Epidermal melanocyte (primary cell): ENCODE measurements around the gene OR11A1.

ENCODE experiments used
- DNase-seq: peaks from one replicate; pipeline ENCODE4 v3.0.0; 2011; ENCODE audit warnings: low spot score; ENCODE audit not compliant: insufficient read length

Gene OR11A1, protein sequence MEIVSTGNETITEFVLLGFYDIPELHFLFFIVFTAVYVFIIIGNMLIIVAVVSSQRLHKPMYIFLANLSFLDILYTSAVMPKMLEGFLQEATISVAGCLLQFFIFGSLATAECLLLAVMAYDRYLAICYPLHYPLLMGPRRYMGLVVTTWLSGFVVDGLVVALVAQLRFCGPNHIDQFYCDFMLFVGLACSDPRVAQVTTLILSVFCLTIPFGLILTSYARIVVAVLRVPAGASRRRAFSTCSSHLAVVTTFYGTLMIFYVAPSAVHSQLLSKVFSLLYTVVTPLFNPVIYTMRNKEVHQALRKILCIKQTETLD

DNA sequence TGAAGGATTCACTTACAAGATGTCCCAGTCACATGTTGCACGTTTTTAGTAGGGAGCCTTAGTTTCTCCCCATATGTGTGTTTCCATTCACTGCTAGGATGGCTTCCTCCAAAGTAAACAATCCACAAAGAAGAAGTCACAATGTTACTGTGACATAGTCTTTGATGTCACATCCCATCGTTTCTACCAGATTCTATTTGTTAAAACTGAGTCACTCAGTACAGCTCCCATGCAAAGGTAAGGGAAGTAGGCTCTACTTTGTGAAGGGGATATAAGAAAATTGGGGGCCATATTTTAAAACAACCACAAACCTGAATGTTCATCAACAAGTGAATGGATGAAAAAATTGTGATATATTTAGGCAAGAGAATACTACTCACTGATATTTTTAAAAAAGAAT lies at the start of gene OR11A1, which contains the start of gene OR2H1:
Gene OR11A1 (minus strand): TSS at position 101 of the 400 bp plus-strand sequence. CDS start 29,430 bp downstream, outside the sequence.
Gene OR2H1 (plus strand): TSS at position 185 of the 400 bp plus-strand sequence. CDS start 4,615 bp downstream, outside the sequence.
- no peak for DNase-seq

GRCh38 chr6:29506446-29507067 lies 49.7 kb upstream of the OR11A1 start:
- DNase-seq, result no peak

DNA sequence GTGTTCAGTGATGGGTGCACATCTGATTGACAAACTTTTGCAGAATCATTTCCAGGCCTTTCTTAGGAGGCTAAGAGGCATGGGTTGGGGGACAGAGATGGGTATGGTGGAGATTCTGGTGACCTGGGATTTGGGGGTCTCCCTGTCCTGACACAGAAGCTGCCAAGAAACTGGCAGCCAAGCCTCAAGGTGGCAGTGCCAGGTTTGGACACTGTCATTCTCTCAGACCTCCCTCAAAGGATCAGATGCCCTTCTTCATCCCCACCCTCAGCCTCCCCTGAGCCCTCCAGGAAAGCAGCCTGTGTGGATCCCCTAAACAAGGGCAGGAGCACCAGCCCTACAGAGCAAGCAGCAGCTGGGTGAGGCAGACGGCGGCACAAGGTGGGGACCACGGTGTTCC lies 48.9 kb upstream of the OR11A1 start:
- DNase-seq, result no peak

GRCh38 chr6:29504961-29505360 lies 48.1 kb upstream of the OR11A1 start:
- no peak for DNase-seq

DNA sequence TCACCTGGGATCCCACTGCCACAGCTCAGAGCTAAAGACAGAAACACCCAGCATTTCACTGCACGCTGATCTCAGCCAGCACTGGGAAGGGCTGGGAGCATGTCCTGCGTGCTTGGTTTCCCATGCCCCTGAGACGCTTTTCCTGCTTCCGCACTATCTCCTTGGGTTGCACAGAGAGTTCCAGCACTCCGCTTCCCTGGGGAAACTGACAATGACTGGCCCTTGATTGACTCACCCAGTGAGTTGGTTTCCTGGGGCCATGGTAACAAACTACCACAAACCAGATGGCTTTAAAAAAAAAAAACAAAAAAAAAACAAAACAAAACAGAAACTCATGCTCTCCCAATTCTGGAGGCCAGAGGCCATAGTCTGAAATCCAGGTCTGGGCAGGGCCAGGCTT lies 45.7 kb upstream of the OR11A1 start:
- DNase-seq, result no peak

- DNase-seq, result no peak
These were observed 45.3 kb upstream of the OR11A1 start for GRCh38 chr6:29502181-29502580.

- no peak for DNase-seq
These were observed 44.2 kb upstream of the OR11A1 start for GRCh38 chr6:29501106-29501505.

- DNase-seq, result no peak
These were observed 43.7 kb upstream of the OR11A1 start for GRCh38 chr6:29500594-29500993.

DNA sequence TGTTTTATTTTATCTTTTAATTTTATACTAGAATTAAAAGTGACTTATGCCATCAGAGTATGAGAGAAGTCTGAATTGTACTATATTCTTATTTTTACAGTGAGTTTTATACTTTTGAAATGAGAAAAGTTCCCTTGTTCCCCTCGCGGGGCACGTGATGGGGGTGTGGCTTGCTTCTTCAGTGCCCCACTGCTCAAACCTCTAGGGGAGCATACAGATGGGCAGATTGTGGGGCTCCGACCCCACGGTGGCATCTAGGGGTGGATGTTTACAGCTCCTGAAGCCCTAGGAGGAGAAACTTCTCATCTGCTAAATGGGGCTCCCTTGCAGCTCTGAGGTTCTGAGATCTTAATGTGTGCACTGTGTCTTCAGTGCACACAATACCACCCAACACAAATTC lies 42.8 kb upstream of the OR11A1 start:
- no peak for DNase-seq

DNA sequence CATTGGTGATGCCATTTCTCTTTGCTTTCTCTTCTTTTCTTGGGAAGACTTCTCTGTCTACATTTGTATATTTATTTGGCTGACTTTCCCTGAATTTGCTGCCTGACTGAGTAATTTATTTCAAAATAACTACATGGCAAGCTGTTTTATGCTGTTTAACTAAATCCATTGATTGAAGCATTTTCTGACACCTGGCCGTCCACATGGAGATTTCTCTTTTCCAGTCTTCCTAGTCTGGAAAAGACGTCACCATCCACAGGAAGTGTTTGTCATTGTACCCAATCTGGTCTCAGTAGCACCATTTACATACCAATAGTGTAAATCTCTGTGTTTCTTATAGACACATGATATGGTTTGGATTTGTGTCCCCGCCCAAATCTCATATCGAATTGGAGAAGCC lies 40.1 kb upstream of the OR11A1 start:
- no peak for DNase-seq

- DNase-seq, result no peak
These were observed 38.7 kb upstream of the OR11A1 start for GRCh38 chr6:29495571-29495970.

GRCh38 chr6:29494131-29494530 lies 37.3 kb upstream of the OR11A1 start:
- DNase-seq, result no peak

GRCh38 chr6:29493261-29493660 lies 36.4 kb upstream of the OR11A1 start:
- no peak for DNase-seq

DNA sequence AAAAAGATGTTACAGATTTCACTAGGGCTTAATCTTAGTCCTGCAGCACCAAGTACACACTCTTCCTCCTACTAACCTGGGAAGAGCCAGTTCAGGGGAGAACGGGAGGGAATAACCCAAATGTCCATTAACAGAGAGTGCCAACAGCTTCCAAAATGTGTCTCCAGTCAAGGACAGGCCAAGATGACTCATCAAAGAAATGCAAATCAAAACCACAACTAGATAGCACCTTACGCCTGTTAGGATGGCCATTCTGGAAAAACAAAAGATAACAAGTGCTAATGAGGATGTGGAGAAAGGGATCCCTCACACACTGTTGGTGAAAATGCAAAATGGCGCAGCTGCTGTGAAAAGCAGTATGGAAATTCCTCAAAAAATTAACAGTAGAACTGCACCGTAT lies 34.7 kb upstream of the OR11A1 start:
- DNase-seq, result no peak

DNA sequence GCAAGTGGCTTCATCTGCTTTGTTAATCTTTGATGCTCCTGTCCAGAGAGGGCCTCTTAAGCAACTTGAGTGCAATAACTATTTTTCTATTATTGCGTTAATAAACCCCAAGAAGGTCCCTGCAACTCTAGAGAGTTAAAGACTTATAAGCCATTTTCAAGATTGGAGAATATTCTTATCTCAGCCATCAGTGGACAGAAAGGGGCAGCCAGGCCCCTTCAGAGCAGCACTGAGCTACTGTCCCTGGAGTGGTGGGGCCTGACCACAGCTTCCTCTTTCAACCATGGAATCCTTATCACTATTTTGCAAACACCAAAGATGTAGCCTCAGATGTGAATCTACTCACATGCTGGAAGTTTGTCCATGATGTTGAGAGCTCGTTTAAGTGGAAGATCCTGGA lies 33.7 kb upstream of the OR11A1 start:
- no peak for DNase-seq

DNA sequence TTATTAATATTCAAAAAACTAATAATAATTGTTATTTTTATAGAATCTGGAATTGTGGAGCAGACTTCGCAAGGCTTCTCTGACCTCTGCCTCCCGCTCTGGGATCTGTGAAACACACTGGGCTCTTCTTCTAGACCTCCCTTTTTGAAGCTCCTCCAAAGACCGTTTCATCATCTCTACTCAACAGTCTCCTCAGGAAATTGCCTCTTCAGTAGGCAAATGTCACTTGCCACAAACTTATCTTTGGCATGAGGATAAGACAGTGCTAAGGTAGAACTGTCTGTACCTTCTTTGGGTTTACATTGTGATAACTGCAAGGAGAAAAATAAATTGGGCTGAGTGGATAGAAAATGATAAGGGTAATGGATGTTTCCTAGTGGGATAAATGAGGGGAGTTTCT lies 33.2 kb upstream of the OR11A1 start:
- no peak for DNase-seq

DNA sequence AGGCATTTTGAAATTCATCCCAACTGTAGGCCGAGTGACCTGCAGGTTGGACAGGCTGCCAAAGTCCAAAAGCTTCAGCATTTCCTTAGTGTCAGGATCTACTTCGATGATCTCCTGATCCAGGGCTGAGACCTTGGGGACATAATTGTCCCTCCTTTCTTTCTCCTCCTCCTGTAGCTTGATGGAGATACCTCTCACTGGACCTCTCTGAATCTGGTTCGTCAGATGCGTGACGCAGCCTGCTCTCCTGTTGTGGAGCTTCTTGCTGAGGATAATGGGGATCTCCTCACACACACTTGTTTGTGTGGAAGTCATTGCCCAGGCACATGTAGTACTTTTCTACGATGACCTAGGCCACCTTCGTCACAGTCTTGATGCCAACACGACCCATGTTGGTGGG lies 32.4 kb upstream of the OR11A1 start:
- no peak for DNase-seq

- no peak for DNase-seq
These were observed 32.0 kb upstream of the OR11A1 start for GRCh38 chr6:29488874-29489273.

GRCh38 chr6:29487660-29488059 lies 30.8 kb upstream of the OR11A1 start, which contains the start of gene MAS1L:
TSS of gene MAS1L (minus strand) at chr6:29487956. CDS start at chr6:29487902, 54 bp downstream.
- no peak for DNase-seq

DNA sequence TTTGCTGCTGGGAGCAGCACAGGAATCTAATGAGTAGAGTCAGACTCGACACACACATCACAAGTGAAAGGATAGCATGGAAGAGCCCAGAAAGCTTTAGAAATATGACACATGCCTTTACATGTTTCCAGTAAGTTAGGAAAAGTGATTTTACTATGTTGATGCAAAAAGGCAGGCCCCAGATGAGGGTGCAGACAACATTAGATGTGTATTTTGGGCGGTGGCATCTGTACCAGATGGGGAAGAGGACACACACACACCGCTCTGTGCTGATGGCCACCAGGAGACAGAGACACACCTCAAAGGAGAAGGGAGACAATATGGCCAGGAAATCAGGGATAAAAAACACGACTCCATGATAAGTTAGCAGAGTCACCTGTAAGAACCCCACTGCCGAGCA lies 30.3 kb upstream of the OR11A1 start:
- DNase-seq, result no peak

- DNase-seq, result no peak
These were observed 29.7 kb upstream of the OR11A1 start for GRCh38 chr6:29486577-29486976.

- DNase-seq, result no peak
These were observed 26.9 kb upstream of the OR11A1 start for GRCh38 chr6:29483735-29484134.

DNA sequence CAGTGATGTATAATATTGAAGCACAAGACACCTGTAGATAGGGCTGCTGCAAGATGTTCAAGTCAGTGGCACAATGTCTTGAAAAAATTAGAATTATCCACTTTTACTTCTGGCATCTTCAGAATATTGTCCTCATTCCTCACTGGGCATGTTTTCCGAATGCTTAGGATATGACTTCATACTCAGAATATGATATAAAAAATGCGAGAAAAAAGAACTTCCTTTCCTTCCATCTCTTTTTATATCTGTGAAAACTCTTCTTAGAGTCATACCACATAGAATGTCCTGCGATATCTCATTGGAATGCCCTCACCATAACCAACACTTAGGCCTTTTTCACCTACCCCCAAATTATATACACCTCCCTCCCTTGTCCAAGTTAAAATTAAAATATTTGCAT lies 26.3 kb upstream of the OR11A1 start:
- no peak for DNase-seq
